Stimulated activated CD4-positive, alpha-beta T cell treated with anti-CD3 and anti-CD28 coated beads, Interleukin-15, amount 100 ng/mL, for 48 hours (primary cell): Measurements from ENCODE around the gene CIT.

Experiments
- DNase-seq, 2 donors: peaks; one replicate each; pipeline ENCODE4 v3.0.0-alpha.2; 2020; ENCODE audit warnings: low read depth in 2 of 2

Gene CIT

DNA sequence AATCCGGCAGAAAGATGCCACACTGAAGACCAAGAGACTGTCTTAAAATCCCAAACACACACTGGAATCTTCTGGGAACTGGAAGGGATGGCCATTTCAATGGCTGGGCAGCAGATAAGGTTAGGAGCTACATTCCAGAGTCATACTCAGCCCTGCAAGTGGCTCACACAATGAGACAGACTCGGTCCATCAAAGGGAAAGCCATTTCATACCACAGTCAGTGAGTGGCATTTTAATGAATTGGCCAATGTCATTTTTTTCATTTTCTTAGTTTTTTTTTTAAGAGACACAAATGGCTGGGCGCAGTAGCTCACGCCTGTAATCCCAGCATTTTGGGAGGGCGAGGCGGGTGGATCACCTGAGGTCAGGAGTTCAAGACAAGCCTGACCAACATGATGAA, 17.9 kb downstream of the CIT start:
- DNase-seq: no peak

- DNase-seq: no peak
Observed at GRCh38 chr12:119857041-119857591, 20.0 kb downstream of the CIT start.

DNA sequence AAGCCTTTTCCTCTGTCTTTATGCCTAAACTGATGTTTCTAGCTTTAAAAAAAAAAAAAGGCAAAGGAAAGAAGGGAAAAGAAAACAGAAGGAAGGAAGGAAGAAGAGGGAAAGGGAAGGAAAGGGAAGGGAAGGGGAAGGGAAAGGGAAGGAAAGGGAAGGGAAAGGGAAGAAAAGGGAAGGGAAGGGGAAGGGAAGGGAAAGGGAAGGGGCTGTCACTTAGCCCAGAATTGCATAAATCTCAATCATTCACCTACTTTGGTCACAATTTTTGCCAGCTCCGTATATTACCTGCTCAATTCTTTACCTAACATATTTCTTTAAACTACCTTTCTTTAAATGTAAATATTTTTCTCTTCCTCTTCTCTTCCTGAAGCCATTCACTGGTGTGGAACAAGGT, 26.8 kb downstream of the CIT start:
- no peak for DNase-seq

- DNase-seq: no peak
Observed at GRCh38 chr12:119843100-119843499, 34.0 kb downstream of the CIT start.

DNA sequence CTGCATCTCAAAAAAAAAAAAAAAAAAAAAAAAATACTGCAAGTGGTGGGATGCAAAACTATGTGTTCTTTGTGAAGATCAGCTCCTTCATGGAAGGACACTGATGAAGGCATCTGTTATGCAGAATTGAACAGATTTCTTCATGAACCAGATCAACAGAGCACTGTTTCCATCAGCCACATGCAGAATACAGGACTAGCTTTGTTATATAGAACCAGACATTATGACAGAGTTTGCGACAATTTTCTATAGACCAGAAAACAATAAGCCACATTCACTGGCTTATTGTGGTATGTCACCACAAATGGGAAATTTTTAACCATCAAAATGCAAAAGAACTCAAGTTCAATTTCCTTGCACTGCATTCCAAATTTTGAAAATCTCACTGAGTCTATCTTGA, 34.7 kb downstream of the CIT start:
- no peak for DNase-seq

GRCh38 chr12:119841433-119842210, 35.5 kb downstream of the CIT start:
- no peak for DNase-seq

DNA sequence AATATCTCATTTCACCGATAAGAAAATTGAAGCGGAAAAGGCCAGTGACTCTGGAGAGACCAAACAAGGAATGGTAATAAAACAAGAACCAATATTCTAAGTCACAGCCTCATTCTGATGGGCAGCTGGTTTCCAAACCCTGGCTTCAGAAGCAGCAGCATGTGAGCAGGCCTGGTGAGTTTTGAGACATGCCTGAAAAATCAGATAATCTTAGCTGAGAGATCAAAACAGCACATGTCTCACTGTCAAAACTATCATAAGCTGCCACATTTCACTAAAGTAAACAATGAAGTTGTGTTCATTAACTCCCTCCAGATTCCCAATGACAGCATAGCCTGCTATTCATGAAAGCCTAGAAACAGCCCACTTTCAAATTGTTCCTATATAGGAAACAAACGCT, 36.5 kb downstream of the CIT start:
- no peak for DNase-seq

DNA sequence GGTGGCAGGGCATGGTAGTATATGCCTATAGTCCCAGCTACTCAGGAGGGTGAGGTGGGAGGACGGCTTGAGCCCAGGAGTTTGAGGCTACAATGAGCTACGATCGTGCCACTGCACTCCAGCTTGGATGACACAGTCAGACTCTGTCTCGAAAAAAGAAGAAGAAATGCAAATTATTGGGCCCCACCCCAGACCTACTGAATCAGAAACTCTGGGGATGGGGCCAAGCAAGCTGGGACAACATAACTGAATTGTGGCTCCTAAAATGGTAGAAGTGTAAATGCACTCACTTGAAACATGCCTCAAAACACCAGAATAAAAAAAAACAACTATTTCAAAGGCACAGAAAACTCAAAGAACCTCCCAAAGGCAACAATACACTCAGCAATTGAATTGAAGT, 37.0 kb downstream of the CIT start:
- DNase-seq: no peak

DNA sequence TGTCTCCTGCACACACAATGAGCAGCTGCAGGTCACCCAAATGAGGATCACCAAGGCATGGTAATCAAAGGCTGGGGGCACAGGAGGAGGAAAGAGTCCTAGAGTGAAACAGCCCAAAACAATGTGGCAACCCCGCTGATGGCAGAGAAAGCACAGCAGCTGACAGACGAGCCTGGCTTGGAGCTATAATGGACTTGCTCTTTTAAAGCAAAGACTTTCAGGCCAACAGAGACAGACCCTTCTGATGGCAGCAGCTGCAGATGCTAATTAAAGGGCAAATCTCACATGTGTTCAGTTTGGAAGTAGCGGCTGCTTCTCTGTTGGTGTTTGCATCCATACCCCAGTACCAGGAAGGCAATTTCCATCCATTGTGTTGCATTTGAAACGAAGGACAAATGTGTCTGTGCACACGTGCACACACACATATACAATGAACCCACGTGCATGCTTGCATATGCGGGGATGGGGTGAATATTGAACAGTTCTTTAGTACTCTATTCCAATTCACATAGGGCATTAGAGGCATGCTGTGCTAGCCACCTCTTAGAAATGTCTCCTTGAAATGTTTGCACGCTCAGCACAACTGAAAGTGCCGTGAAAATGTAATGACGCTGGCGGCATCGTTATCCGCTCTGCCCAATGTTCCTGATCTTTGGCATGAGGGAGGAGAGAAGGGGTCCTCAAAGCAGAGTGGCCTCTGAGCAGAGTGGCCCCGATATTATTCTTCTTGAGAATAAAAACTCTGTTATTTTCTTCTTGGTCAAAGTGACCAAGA, 38.1 kb downstream of the CIT start:
- DNase-seq: no peak

DNA sequence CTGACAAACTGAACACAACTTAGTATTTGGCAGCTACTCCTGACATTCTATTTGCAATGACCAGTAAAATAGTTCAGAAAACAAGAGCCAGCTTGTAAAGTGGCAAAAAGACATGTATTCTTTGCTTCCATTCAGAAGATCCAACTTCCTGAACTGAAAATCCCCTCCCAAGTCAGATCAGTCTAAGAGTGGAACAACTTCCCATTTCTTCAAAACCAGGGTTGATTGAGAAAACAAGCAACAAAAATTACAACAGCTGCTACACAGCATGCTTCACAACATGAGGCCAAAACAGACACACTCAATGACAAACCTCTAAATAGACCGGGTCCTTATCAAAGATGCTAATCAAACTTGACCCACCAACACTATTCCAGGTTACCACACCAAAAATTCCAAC, 40.3 kb downstream of the CIT start:
- DNase-seq: no peak

- no peak for DNase-seq
Observed at GRCh38 chr12:119835068-119835467, 42.1 kb downstream of the CIT start.

DNA sequence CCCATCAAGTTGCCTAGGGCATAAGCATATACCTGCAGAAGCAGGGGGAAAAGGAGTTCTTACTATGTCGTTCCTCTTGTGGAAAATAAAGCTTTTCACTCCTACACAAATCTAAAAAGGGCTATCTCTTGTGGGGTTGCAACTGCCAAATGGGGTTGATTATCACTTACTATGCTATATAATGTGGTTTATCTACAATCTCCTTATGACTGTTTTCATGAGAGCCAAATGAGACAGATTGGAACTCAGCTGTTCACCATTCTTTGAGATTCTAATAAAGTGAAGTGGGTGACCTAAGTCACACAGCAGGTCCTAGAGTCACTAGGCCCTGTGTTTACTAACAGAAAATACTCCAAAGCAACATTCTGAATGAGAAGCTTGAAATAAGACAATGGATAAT, 47.7 kb downstream of the CIT start:
- no peak for DNase-seq

- no peak for DNase-seq
Observed at GRCh38 chr12:119828300-119828699, 48.8 kb downstream of the CIT start.

GRCh38 chr12:119827760-119828159, 49.4 kb downstream of the CIT start:
- DNase-seq: no peak

GRCh38 chr12:119826661-119827445, 50.3 kb downstream of the CIT start:
- DNase-seq: no peak

GRCh38 chr12:119825262-119825661, 51.9 kb downstream of the CIT start:
- DNase-seq: no peak

- DNase-seq: no peak
Observed at GRCh38 chr12:119822046-119822445, 55.1 kb downstream of the CIT start.

- no peak for DNase-seq
Observed at GRCh38 chr12:119819322-119819721, 57.8 kb downstream of the CIT start.

DNA sequence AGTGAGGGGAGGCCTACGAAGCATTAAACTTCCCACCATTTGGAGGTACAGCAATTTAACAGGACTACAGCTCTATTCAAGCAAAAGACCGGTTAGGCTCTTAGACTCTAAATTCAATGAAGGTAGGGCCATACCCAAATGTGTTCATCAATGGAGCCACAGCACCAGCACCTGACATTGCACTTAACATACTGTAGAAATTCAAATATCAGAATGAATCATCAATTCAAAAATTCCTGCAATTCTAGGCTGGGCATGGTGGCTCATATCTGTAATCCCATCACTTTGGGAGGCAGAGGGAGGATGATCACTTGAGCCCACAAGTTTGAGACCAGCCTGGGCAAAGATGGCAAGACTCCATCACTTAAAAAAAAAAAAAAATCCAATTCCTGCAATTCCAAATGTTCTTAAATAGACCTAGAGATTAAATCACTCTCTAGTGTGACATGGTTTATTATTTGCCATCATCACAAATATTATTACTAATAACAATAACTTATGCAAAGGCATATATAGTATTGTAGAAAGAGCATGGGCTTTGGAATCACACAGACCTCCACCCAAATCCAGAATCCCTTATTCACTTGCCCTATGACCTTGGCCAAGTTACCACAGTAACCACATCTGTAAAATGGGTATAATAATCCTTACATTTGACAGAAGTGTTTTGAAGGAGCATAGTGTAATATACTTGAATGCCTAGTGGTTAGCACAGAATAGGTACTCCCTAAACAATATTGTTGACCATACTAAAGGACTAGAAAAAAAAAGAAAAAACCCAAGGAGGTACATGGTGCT, 59.4 kb downstream of the CIT start:
- no peak for DNase-seq

DNA sequence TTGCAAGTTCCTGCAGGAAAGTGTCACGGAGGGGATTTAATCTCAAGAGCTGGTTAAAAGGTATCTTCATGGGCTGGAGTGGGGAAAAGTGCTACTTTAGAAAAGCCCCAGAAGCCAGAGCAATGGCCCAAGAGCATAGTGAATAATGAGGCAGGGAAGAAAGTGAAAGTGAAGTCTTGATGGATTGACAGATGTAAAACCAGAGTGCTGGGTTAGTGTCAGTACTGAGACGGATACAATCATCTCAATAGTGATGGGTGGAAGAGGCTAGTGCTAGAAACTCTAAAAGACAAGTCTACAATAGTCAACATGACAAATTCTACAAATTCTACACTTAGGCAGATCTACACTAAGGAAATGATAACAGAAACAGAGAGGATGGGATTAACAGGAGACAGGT, 68.1 kb downstream of the CIT start:
- DNase-seq: no peak

GRCh38 chr12:119808441-119808840, 68.7 kb downstream of the CIT start:
- no peak for DNase-seq
